ENCODE measurements around the gene HPCA. TPM values are rescaled to one million over a fixed set of nuclear protein-coding genes. Genes with fewer than 3 reads are reported as not detected.

HPCA gene
- total RNA-seq, 1 experiment from 2014 or later: not detected

- peaks cover 5% of the 10 kb centered on the region; the same call in 1 of the 2 replicates for H3K4me1 ChIP-seq (replicated peaks)
- H3K4me3 ChIP-seq: no peak overlapping the region
- no peak overlapping the region for H3K27ac ChIP-seq
- H3K36me3 ChIP-seq: no peaks in the 10 kb centered on the region
- no peak for DNase-seq (ENCODE audit: low read depth in 1 of 2, low spot score in 2 of 2)
- H3K9me3 ChIP-seq (replicated peaks): no peaks in the 10 kb centered on the region
- no peaks in the 10 kb centered on the region; the same call in 1 of the 2 replicates for H3K27me3 ChIP-seq (replicated peaks)
Measured at GRCh38 chr1:32929366-32929765, 43.1 kb downstream of the HPCA start.

DNA sequence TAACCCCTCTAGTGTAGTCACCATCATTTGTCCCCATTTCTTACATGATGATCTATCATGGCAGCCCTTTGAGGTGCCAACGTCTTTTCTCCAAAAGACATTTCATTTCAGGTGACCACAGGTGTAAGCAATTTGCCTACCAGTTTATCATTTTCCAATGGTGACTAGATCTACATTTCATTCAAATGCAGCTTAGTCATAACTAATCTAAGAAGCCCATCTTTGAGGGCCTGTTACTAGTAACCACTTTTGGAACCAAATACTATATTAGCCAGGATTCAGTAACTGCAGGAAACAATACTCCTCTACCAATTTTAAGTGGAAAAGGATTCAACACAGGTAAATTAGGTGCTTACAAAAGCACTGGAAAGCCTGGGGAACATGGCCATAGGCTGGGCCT lies 45.5 kb downstream of the HPCA start:
- DNase-seq (ENCODE audit: low read depth in 1 of 2, low spot score in 2 of 2): no peak
- Histone ChIP-seq H3K4me3 (no peak overlapping the region), H3K4me1 (replicated peaks) (peaks cover 5% of the 10 kb centered on the region; the same call in 1 of the 2 replicates), H3K27ac (no peak overlapping the region), H3K9me3 (replicated peaks) (no peaks in the 10 kb centered on the region), H3K36me3 (peaks cover 2% of the 10 kb centered on the region), H3K27me3 (replicated peaks) (no peaks in the 10 kb centered on the region; the same call in 1 of the 2 replicates)

DNA sequence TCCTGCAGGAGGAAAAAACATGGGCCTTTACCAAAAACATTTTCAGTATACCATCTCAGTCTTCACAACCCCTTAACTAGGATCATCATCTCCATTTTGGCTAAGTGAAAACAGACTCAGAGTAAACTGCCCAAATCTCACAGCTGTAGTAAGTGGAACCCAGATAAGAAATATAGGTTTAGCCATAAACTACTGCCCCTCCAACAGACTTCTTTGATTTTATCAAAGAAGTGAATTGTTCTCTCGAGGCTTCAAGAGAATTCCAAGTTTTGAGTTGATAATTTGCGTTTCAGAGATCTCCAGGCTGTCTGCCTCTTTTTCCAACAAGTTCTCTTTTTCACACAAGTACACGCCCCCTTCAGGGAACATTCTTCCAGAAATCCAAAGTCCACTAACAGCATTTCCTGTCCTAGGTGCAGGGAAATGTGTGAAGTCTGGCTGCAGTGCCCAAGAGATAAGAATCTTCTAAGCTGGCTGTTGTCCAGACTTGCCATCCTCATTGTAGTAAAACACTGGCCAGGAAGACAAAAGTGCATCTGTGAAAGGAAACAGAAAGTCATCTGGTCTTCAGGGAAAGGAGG lies 47.5 kb downstream of the HPCA start:
- H3K4me3 ChIP-seq: no peak overlapping the region
- H3K27ac ChIP-seq: no peak overlapping the region
- peak in 1 of 2 experiments; percentile 24 for DNase-seq (ENCODE audit: low read depth in 1 of 2, low spot score in 2 of 2)

DNA sequence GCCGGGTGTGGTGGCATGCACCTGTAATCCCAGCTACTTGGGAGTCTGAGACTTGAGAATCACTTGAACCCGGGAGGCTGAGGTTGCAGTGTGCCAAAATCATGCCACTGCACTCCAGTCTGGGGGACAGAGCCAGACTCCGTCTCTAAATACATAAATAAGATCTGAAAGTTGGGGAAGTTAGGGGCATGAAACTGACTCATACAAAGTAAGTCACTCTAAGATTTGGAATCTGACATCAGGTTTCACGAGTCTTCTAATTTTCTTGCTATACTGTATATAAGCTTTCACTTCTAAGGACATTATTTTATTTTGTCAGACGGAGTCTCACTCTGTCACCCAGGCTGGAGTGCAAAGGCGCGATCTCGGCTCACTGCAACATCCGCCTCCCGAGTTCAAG lies 48.2 kb downstream of the HPCA start:
- Histone ChIP-seq H3K36me3 (peaks cover 9% of the 10 kb centered on the region), H3K27ac (no peak overlapping the region), H3K9me3 (replicated peaks) (no peaks in the 10 kb centered on the region), H3K4me1 (replicated peaks) (peaks cover 5% of the 10 kb centered on the region), H3K4me3 (no peak overlapping the region), H3K27me3 (replicated peaks) (no peaks in the 10 kb centered on the region)
- no peak for DNase-seq (ENCODE audit: low read depth in 1 of 2, low spot score in 2 of 2)

More for the DNA sequence above, 47.5 kb downstream of the HPCA start:
- H3K4me1 ChIP-seq (replicated peaks): peaks cover 5% of the 10 kb centered on the region; the same call in 1 of the 2 replicates
- H3K27me3 ChIP-seq (replicated peaks): no peaks in the 10 kb centered on the region
- no peaks in the 10 kb centered on the region for H3K9me3 ChIP-seq (replicated peaks)
- H3K36me3 ChIP-seq: peaks cover 9% of the 10 kb centered on the region

- H3K4me3 ChIP-seq: no peak overlapping the region
- H3K9me3 ChIP-seq (replicated peaks): no peaks in the 10 kb centered on the region
- no peaks in the 10 kb centered on the region for H3K27me3 ChIP-seq (replicated peaks)
- no peak for DNase-seq (ENCODE audit: low read depth in 1 of 2, low spot score in 2 of 2)
- peaks cover 18% of the 10 kb centered on the region for H3K4me1 ChIP-seq (replicated peaks)
- no peak overlapping the region for H3K27ac ChIP-seq
- H3K36me3 ChIP-seq: peaks cover 26% of the 10 kb centered on the region
Measured at GRCh38 chr1:32937061-32937460, 50.8 kb downstream of the HPCA start.

GRCh38 chr1:32939655-32940371 lies 53.5 kb downstream of the HPCA start:
- no peak for DNase-seq (ENCODE audit: low read depth in 1 of 2, low spot score in 2 of 2)
- H3K4me1 ChIP-seq (replicated peaks): peaks cover 14% of the 10 kb centered on the region
- H3K9me3 ChIP-seq (replicated peaks): no peaks in the 10 kb centered on the region
- no peaks in the 10 kb centered on the region for H3K27me3 ChIP-seq (replicated peaks)
- H3K4me3 ChIP-seq: no peak overlapping the region
- no peak overlapping the region for H3K27ac ChIP-seq
- H3K36me3 ChIP-seq: peaks cover 45% of the 10 kb centered on the region

DNA sequence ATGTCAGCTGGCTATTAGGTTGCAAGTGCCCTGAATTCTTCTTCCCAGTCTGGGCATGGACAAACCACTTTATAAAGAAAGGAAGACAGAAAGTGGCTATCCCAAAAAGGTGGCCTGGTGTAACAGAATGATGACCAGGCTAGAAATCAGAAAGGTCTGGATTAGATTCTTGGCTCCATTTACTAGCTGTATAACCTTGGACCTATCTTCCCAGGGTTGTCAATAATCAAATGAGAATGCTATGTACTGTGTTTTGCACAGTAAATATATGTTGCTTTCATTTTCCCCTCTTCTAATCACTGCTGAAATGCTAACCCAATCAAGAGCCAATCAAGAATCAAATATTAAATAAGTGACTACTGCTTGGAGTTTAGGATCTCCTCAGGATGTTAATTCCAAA lies 57.9 kb downstream of the HPCA start:
- Histone ChIP-seq H3K27me3 (replicated peaks) (no peaks in the 10 kb centered on the region), H3K9me3 (replicated peaks) (no peaks in the 10 kb centered on the region), H3K4me3 (no peak overlapping the region), H3K36me3 (peaks cover 50% of the 10 kb centered on the region), H3K4me1 (replicated peaks) (peaks cover 14% of the 10 kb centered on the region), H3K27ac (no peak overlapping the region)
- DNase-seq (ENCODE audit: low read depth in 1 of 2, low spot score in 2 of 2): no peak

Other genes with a start within 250 kb of the HPCA start
- 81.1 and 92.2 TPM in 2 replicates for gene ZBTB8OS, start 235.9 kb upstream of the HPCA start, total RNA-seq (2014; rRNA removed; shearing (Covaris generic))
- gene RBBP4, start 235.3 kb upstream of the HPCA start, total RNA-seq (2014; rRNA removed; shearing (Covaris generic)): 160 and 208 TPM in 2 replicates
- gene SYNC, start 183.7 kb upstream of the HPCA start, total RNA-seq (2014; rRNA removed; shearing (Covaris generic)): 167 and 209 TPM in 2 replicates
- gene YARS1, start 69.1 kb upstream of the HPCA start, total RNA-seq (2014; rRNA removed; shearing (Covaris generic)): 94.4 and 117 TPM in 2 replicates
- 27.5 and 67.8 TPM in 2 replicates for gene S100PBP, start 68.8 kb upstream of the HPCA start, total RNA-seq (2014; rRNA removed; shearing (Covaris generic))
- 0.47 and 0.84 TPM in 2 replicates for gene FNDC5, start 15.6 kb upstream of the HPCA start, total RNA-seq (2014; rRNA removed; shearing (Covaris generic))
- 61.2 and 68.6 TPM in 2 replicates for gene TMEM54, start 14.9 kb downstream of the HPCA start, total RNA-seq (2014; rRNA removed; shearing (Covaris generic))
- 8.6 and 9.8 TPM in 2 replicates for gene RNF19B, start 78.3 kb downstream of the HPCA start, total RNA-seq (2014; rRNA removed; shearing (Covaris generic))
- 230 and 391 TPM in 2 replicates for gene AK2, start 150.4 kb downstream of the HPCA start, total RNA-seq (2014; rRNA removed; shearing (Covaris generic))
- gene AZIN2, start 194.7 kb downstream of the HPCA start, total RNA-seq (2014; rRNA removed; shearing (Covaris generic)): 3.0 and 9.7 TPM in 2 replicates

Measured in SJSA1 (cell line).